ENCODE measurements around the gene GSAP.

- TF ChIP-seq CTCF (IDR thresholded peaks at IDR 0.05) (no peak), SP1 (CRISPR knock-in tag; conservative IDR thresholded peaks at IDR 0.05) (no peak), ZMAT4 (CRISPR knock-in tag; IDR thresholded peaks at IDR 0.05) (no peak), CREB1 (CRISPR knock-in tag; IDR thresholded peaks at IDR 0.05) (no peak), TEAD1 (CRISPR knock-in tag; IDR thresholded peaks at IDR 0.05) (no peak), USF2 (CRISPR knock-in tag; IDR thresholded peaks at IDR 0.05) (no peak), ETV6 (CRISPR knock-in tag; IDR thresholded peaks at IDR 0.05) (no peak), NR3C1 (CRISPR knock-in tag; conservative IDR thresholded peaks at IDR 0.05; ENCODE audit: low read depth) (no peak), ZNF317 (CRISPR knock-in tag; IDR thresholded peaks at IDR 0.05; ENCODE audit: borderline replicate concordance, low read depth) (no peak), RELA (CRISPR knock-in tag; IDR thresholded peaks at IDR 0.05; ENCODE audit: borderline replicate concordance) (no peak), ZNF281 (CRISPR knock-in tag; IDR thresholded peaks at IDR 0.05) (no peak), ZNF396 (CRISPR knock-in tag; IDR thresholded peaks at IDR 0.05; ENCODE audit: borderline replicate concordance) (no peak)
Measured at GRCh38 chr7:77378584-77378983, 37.6 kb downstream of the GSAP start.
